Activated naive CD4-positive, alpha-beta T cell treated with anti-CD3 and anti-CD28 coated beads, Interleukin-2, amount 50 U/mL, for 72 hours (primary cell): ENCODE data around the gene MICALL2. TPM values are rescaled to one million over a fixed set of nuclear protein-coding genes. Genes with fewer than 3 reads are reported as not detected.
A peak's percentile ranks its signal among the peaks of the same experiment; 100 is the strongest.

Source experiments
- ATAC-seq, 2 donors: fragments of 150-1000 bp; cut with Tn5 transposase; 2 replicates each; pipeline ENCODE4 v1.10.0; 2021; ENCODE audit warnings: mild to moderate bottlenecking in 2 of 2, moderate library complexity in 2 of 2
- DNase-seq, 2 donors: peaks; one replicate each; pipeline ENCODE4 v3.0.0; 2021 to 2022; ENCODE audit warnings: low spot score in 2 of 2
- H3K27ac Mint-ChIP-seq, 2 donors: one replicate each; pipeline ENCODE4 v1.8.0; 2022; ENCODE audit warnings: mild to moderate bottlenecking in 2 of 2, mixed read lengths in 2 of 2
- H3K36me3 Mint-ChIP-seq, 2 donors: one replicate each; pipeline ENCODE4 v1.8.0; 2022; ENCODE audit warnings: mixed read lengths in 2 of 2
- H3K9me3 Mint-ChIP-seq, 2 donors: one replicate each; pipeline ENCODE4 v1.8.0; 2022; ENCODE audit warnings: mixed read lengths in 2 of 2
- total RNA-seq, 2 donors: library from RNA; stranded (reverse); gene quantifications; one replicate each; pipeline ENCODE4 v1.2.3, GENCODE V29; 2022

Gene MICALL2
- total RNA-seq, 2 donors from 2014 or later, result 1.4 to 9.1 TPM

- DNase-seq (peak in 1 of 2 donors; percentile 24), ATAC-seq (peak in 1 of 2 donors; percentile 1)
- peak overlapping the region in 1 of 2 donors; percentile 54 for H3K27ac Mint-ChIP-seq
- no peaks in the 10 kb centered on the region for H3K36me3 Mint-ChIP-seq
- H3K9me3 Mint-ChIP-seq, result no peaks in the 10 kb centered on the region
These were observed 900 bp upstream of the MICALL2 start for GRCh38 chr7:1459920-1460820.

DNA sequence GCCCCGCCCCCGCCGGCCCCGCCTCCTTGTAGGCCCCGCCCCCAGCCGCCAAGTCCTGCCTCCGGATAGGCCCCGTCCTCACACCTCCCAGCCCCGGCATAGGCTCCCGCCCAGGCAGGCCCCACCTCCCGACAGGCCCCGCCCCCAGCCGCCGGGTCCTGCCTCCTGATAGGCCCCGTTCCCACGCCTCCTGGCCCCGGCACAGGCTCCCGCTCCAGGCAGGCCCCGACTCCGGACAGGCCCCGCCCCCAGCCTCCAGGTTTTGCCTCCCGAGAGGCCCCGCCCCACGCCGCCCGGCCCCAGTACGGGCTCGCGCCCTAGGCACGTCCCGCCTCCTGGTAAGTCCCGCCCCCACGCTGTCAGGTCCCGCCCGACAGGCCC lies 232 bp upstream of the MICALL2 start:
- Mint-ChIP-seq H3K27ac (no peak overlapping the region), H3K36me3 (no peaks in the 10 kb centered on the region), H3K9me3 (no peaks in the 10 kb centered on the region)
- peak; percentile 98 to 99 for DNase-seq
- peak; percentile 93 to 96 for ATAC-seq

- no peak overlapping the region for H3K27ac Mint-ChIP-seq
- no peaks in the 10 kb centered on the region for H3K36me3 Mint-ChIP-seq
- no peaks in the 10 kb centered on the region for H3K9me3 Mint-ChIP-seq
- no peak for ATAC-seq
- DNase-seq, result no peak
These were observed 1.2 kb downstream of the MICALL2 start for GRCh38 chr7:1457949-1458682.

DNA sequence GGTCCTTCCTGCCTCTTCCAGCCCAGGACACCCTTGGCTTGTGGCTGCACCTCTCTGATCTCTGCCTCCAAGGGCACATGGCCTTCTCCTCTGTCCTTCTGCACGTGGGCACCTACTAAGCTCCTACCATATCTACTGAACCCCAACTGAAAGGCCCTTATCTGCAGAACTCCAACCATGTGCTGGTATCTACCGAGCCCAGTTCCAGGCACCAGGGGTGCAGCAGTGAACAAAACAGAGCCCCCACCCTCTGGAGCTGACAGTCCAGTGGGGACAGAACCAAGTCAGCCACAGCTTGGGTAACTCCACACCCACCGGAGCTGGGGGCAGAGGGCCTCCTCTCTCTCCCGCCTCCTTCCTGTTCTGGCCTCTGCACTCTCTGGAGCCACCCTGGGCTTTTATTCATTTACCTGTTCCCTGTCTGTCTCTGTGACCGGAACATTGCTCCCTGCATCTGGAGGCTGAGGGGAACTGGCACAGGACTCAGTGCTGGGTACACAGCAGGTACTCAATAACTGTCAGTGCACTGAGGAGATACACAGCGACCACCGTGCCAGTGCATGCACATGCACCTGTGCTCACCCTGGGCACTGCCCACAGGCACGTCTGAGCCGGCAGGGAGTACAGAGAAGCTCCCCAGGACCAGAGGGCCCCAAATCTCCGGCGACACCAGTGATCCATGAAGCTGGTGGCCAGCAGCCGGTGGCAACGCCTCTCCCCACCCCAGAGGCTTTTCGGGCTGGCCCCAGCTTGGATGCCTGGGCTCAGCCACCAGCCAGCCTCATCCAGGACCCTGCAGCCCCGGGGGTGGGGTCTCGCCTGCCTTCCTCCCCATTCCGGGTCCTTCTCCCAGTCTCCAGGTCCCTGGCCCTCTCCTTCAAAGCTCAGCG lies 2.0 kb downstream of the MICALL2 start:
- no peak for ATAC-seq
- DNase-seq, result no peak
- Mint-ChIP-seq H3K9me3 (no peaks in the 10 kb centered on the region), H3K36me3 (no peaks in the 10 kb centered on the region), H3K27ac (no peak overlapping the region)

DNA sequence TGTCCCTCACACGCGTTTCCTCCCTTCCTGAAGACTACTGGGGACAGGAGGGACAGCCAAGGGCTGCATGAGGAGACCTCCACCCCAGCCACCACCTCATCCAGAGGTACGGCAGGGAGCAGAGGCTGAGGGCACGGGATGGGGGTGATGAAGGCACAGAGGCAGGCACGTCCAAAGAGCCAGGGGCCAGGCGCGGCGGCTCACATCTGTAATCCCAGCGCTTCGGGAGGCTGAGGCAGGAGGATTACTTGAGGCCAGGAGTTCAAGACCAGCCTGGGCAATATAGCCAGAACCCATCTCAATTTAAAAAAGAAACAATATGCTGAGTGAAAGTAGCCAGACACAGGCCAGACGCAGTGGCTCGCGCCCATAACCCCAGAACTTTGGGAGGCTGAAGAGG lies 3.3 kb downstream of the MICALL2 start:
- ATAC-seq (no peak), DNase-seq (no peak)
- H3K9me3 Mint-ChIP-seq, result no peaks in the 10 kb centered on the region
- H3K27ac Mint-ChIP-seq, result no peak overlapping the region
- no peaks in the 10 kb centered on the region for H3K36me3 Mint-ChIP-seq

DNA sequence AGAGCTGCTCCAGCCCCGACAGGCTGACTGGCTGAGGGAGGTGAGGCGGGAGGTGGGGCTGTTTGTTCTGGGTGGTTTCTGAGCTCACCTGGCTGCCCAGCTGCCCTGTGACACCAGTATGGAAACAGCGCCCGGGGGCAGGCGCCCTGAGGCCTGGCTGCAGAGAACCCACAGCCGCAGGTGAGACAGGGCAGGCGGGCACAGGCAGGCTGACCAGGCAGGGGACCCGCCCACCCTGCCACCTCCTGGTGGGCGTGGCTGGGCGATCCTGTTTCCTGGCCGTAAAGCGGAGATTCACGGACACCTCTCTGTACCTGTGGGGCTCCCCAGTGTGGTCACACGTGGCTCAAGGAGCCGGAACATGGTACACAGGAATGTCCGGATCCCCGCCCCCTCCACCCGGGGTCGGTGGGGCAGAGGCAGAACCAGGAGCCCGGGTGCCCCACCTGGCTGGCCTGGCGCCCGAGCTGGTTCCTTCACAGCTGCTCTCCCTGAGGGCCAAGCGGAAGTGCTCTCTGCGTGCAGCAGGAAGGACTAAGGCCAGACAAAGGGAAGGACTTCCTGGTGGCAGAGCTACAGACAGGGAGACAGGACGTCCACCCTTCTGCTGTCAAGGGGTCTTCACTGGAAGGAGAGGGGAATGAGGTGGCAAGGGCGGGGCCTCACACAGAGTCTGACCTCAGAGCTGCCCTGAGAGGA lies 3.9 kb downstream of the MICALL2 start:
- H3K36me3 Mint-ChIP-seq, result no peaks in the 10 kb centered on the region
- ATAC-seq, result no peak

DNA sequence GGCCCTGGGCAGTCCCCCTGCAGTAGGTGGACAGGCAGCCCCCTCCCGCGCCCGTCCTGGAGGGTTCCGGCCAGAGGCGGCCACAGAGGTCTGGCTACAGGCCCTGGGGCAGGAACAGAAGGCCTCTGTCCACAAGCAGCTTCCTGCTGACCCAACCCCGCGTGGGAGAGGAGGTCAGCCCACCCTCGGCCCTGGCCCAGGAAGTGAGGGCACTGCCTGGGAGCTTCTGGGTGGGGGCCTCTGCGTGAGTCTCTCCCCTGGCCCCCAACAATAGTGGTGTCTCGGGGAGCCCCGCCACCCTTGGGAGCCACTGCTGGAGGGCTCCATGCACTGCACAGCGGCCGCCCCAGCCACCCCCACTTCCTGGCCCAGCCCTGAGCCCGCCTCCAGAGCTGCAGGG lies 4.7 kb downstream of the MICALL2 start:
- ATAC-seq, result no peak

More for the DNA sequence above, 3.9 kb downstream of the MICALL2 start:
- H3K27ac Mint-ChIP-seq, result no peak overlapping the region
- no peak for DNase-seq
- no peaks in the 10 kb centered on the region for H3K9me3 Mint-ChIP-seq

GRCh38 chr7:1452205-1452604 lies 7.1 kb downstream of the MICALL2 start:
- ATAC-seq (no peak), DNase-seq (no peak)
- Mint-ChIP-seq H3K36me3 (no peaks in the 10 kb centered on the region), H3K9me3 (no peaks in the 10 kb centered on the region), H3K27ac (no peak overlapping the region)

More for the DNA sequence above, 4.7 kb downstream of the MICALL2 start:
- Mint-ChIP-seq H3K9me3 (no peaks in the 10 kb centered on the region), H3K36me3 (no peaks in the 10 kb centered on the region), H3K27ac (no peak overlapping the region)
- DNase-seq, result no peak

- DNase-seq, result no peak
- Mint-ChIP-seq H3K36me3 (no peaks in the 10 kb centered on the region), H3K27ac (no peak overlapping the region), H3K9me3 (no peaks in the 10 kb centered on the region)
- ATAC-seq, result no peak
These were observed 8.3 kb downstream of the MICALL2 start for GRCh38 chr7:1450987-1451386.

DNA sequence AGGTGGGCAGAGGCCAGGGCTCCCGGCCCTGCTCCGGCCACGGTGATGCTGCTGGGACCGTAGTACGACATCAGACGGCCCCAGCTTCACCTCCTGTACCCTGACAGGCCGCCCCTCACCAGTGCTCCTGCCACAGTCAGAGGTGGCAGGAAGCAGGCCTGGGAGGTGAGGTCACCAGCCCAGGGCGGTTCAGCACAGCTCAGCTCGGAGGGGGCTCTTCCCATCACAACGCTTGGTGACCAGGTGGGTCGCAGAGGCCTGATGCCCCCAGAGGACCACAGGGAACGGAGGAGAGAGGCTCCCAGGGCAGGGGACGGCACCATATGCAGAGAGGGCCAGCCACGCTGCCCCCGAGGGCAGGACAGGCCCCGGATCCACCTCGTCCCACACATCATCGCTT lies 8.8 kb downstream of the MICALL2 start:
- DNase-seq (no peak), ATAC-seq (no peak)
- no peaks in the 10 kb centered on the region for H3K36me3 Mint-ChIP-seq
- H3K9me3 Mint-ChIP-seq, result no peaks in the 10 kb centered on the region
- peak overlapping the region; percentile 56 to 60 for H3K27ac Mint-ChIP-seq

GRCh38 chr7:1449951-1450350 lies 9.3 kb downstream of the MICALL2 start:
- no peak for ATAC-seq
- no peak for DNase-seq
- Mint-ChIP-seq H3K36me3 (no peaks in the 10 kb centered on the region), H3K27ac (peak overlapping the region; percentile 56 to 60), H3K9me3 (no peaks in the 10 kb centered on the region)

- H3K36me3 Mint-ChIP-seq, result no peaks in the 10 kb centered on the region
- ATAC-seq, result no peak
- no peak for DNase-seq
- H3K27ac Mint-ChIP-seq, result no peak overlapping the region
- H3K9me3 Mint-ChIP-seq, result no peaks in the 10 kb centered on the region
These were observed 9.8 kb downstream of the MICALL2 start for GRCh38 chr7:1449501-1449900.

DNA sequence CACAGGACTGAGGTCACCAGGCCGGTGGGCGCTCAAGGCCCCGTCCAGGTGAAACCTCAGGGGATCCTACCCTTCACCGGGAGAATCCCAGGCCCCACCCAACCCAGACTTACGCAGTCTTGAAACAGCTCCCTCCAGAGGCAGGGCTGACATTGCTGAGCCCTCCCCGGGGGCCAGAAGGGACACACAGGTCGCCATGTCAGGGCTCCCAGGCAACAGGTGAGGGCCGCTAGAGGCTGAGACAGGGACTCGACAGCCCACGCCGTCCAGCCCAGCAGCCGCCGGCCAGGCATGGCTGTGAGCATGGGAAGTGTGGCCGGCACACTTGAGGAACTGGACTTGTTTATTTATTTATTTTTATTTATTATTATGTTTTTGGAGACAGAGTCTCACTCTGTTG lies 10.3 kb downstream of the MICALL2 start:
- Mint-ChIP-seq H3K36me3 (no peaks in the 10 kb centered on the region), H3K27ac (no peak overlapping the region)
- ATAC-seq, result no peak

DNA sequence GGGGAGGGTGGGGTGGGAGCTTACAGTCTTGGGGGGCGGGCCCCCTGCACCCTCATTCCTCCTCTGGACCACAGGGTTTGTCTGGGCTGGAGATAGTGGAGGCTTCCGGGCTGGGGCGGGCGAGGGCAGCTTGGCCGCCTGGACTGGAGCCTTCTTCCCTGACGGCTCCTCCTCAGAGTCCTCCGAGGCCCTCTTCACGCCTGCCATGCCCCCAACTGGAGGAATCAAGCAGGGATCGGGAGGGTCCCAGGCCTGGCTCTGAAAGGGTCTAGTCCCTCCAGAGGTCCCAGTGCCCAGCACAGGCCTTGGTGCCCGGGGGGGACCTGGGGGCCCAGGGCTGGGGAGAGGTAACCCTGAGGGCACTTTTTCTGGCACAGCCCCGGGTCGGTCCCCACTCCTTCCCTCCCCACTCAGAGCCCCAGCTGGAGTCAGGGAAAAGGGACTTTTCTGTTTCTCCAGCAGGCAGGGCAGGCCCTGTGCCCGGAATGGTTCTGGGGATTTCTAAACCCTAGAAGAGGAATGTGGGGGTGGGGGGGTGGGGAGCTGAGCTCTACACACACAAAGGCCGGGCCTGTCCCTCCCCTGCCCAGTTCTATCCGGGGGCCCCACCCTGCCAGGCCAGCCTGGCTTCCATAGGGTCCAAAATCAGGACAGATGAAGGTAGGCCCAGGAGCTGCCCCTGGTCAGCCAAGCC lies 11.6 kb downstream of the MICALL2 start:
- no peak for DNase-seq
- no peak overlapping the region for H3K27ac Mint-ChIP-seq

More for the DNA sequence above, 10.3 kb downstream of the MICALL2 start:
- DNase-seq, result no peak
- H3K9me3 Mint-ChIP-seq, result no peaks in the 10 kb centered on the region

DNA sequence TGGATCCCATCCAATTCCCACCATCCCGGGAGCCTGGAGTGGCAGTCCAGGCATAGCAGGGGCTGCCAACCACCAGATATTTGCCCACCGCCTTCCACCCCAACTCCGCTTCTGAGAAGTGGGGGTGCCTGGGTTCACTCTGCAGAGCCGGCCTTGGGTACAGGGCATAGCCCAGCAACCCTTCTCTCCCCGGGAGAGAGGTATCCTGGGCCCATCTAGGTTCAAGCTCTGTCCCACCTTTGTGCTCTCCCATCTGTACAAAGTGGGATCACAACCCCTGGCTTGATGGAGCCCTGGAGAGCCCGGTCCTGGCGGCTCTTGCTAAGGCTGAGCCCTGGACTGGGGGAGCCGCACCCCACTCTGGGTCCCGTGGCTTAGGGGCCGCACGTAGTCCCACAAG lies 12.2 kb downstream of the MICALL2 start:
- Mint-ChIP-seq H3K9me3 (no peaks in the 10 kb centered on the region), H3K36me3 (no peaks in the 10 kb centered on the region), H3K27ac (no peak overlapping the region)
- no peak for DNase-seq
- peak in 1 of 2 donors; percentile 47 for ATAC-seq

More for the DNA sequence above, 11.6 kb downstream of the MICALL2 start:
- no peak for ATAC-seq
- Mint-ChIP-seq H3K36me3 (no peaks in the 10 kb centered on the region), H3K9me3 (no peaks in the 10 kb centered on the region)

DNA sequence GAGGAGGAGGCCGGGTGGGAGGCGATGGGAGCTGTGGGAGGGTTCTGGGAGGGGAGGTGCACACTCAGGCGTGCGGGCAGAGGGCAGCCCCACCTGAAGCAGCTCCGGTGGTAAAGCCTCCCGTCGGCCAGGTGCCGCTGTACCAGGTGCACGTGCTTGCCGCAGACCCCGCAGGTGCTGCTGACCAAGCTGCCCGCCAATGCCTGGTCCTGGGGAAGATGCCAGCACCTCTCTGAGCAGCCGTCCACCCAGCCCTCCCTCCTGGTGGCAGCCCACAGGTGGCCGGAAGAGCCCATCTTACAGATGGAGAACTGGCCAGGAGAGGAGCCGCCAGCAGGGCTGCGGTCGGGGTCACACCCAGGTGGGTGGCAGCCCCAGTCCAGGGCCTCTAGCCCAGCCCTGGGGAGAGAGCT lies 12.6 kb downstream of the MICALL2 start:
- Mint-ChIP-seq H3K9me3 (no peaks in the 10 kb centered on the region), H3K36me3 (no peaks in the 10 kb centered on the region), H3K27ac (no peak overlapping the region)
- no peak for DNase-seq
- ATAC-seq, result peak in 1 of 2 donors; percentile 36
